HepG2 (cell line): ENCODE measurements around the gene SRSF3. TPM values are rescaled to one million over a fixed set of nuclear protein-coding genes. Genes with fewer than 3 reads are reported as not detected.

ENCODE experiments used
- AGO1 ChIP-seq: fragments of 200-400 bp; formaldehyde crosslinking; IDR thresholded peaks from 2 replicates; pipeline ENCODE4 v1.6.1; 2017; ENCODE audit warnings: mild to moderate bottlenecking, low read depth, low read length, moderate library complexity; ENCODE audit not compliant: poor library complexity, severe bottlenecking
- BCLAF1 ChIP-seq: fragments of 450-650 bp; IDR thresholded peaks from 2 replicates; pipeline ENCODE4 v1.6.1; 2017; ENCODE audit warnings: mild to moderate bottlenecking
- DMAP1 ChIP-seq: IDR thresholded peaks from 2 replicates; pipeline ENCODE4 v1.6.1; 2016
- HHEX ChIP-seq: IDR thresholded peaks from 2 replicates; pipeline ENCODE4 v1.6.1; 2016; ENCODE audit warnings: control low read depth
- KLF16 ChIP-seq, 2 experiments: sonication (generic) in 1 of 2; formaldehyde crosslinking in 1 of 2; IDR thresholded peaks; 2 replicates each; pipeline versions ENCODE4 v1.6.1 to v1.8.0; 2016 to 2023; ENCODE audit warnings: missing genetic modification reagents in 2 of 2, missing compliant biosample characterization in 1 of 2
- NR0B2 ChIP-seq: sonication (generic); formaldehyde crosslinking; IDR thresholded peaks from 2 replicates; pipeline ENCODE4 v1.4.0; 2020; ENCODE audit warnings: mild to moderate bottlenecking, missing genetic modification reagents
- SIN3B ChIP-seq: fragments of 150-350 bp; IDR thresholded peaks from 2 replicates; pipeline ENCODE4 v1.6.1; 2014; ENCODE audit warnings: low read length
- SMAD1 ChIP-seq: sonication (generic); formaldehyde crosslinking; IDR thresholded peaks from 2 replicates; pipeline ENCODE4 v1.4.0; 2020; ENCODE audit warnings: missing genetic modification reagents, low read depth, mild to moderate bottlenecking, borderline replicate concordance
- TCF12 ChIP-seq, 2 experiments: fragments of 450-650 bp in 1 of 2; sonication (generic) in 1 of 2; formaldehyde crosslinking in 1 of 2; IDR thresholded peaks; 2 replicates each; pipeline versions ENCODE4 v1.6.1 to v1.8.0; 2017 to 2022; ENCODE audit warnings: antibody characterized with exemption in 1 of 2, mild to moderate bottlenecking in 1 of 2, missing genetic modification reagents in 1 of 2, moderate library complexity in 1 of 2
- ZBTB42 ChIP-seq: sonication (generic); formaldehyde crosslinking; IDR thresholded peaks from 2 replicates; pipeline ENCODE4 v1.5.0; 2020; ENCODE audit warnings: mild to moderate bottlenecking, missing genetic modification reagents
- ZHX2 ChIP-seq, 2 experiments: sonication (generic) in 1 of 2; formaldehyde crosslinking in 1 of 2; IDR thresholded peaks; 2 replicates each; pipeline versions ENCODE4 v1.6.1 to v1.9.0; 2014 to 2022; ENCODE audit warnings: antibody characterized with exemption in 1 of 2, borderline replicate concordance in 1 of 2, inconsistent platforms in 1 of 2, low read depth in 1 of 2, missing genetic modification reagents in 1 of 2
- ZNF558 ChIP-seq: sonication (generic); formaldehyde crosslinking; IDR thresholded peaks from 2 replicates; pipeline ENCODE4 v1.9.0; 2022; ENCODE audit warnings: mild to moderate bottlenecking, missing genetic modification reagents, borderline replicate concordance
- ZNF792 ChIP-seq: IDR thresholded peaks from 2 replicates; pipeline ENCODE4 v1.6.1; 2016
- ZNF83 ChIP-seq: sonication (generic); formaldehyde crosslinking; IDR thresholded peaks from 2 replicates; pipeline ENCODE4 v1.4.0; 2020; ENCODE audit warnings: missing genetic modification reagents, mild to moderate bottlenecking, borderline replicate concordance
- polyA plus RNA-seq, 8 experiments: library from polyadenylated mRNA; depleted of rRNA in 3 of 8; stranded (reverse) in 7 of 8; unstranded in 1 of 8; fragments of >200 nt; fragmentation: Illumina TruSeq in 4 of 8; extraction: Trizol in 4 of 8; gene quantifications; 2 replicates each; pipeline versions ENCODE4 v1.2.1 to v1.2.3, GENCODE V29; 2011 to 2016; ENCODE audit warnings: low read depth in 4 of 8, missing spikeins in 1 of 8, mixed read lengths in 1 of 8; ENCODE audit not compliant: insufficient read depth in 1 of 8
- total RNA-seq, 5 experiments: library from RNA; depleted of rRNA; stranded (reverse); fragments of >200 nt; fragmentation: Illumina TruSeq; extraction: Trizol; gene quantifications; 2 replicates each; pipeline ENCODE4 v1.2.3, GENCODE V29; 2016; ENCODE audit warnings: low read depth in 1 of 5
- TF ChIP-seq, protein P1 (sequence below): IDR thresholded peaks from 2 replicates; pipeline ENCODE4 v1.6.1; 2016; ENCODE audit warnings: missing biosample characterization, missing genetic modification reagents, low read depth
- TF ChIP-seq, protein P2 (sequence below): sonication (generic); formaldehyde crosslinking; IDR thresholded peaks from 2 replicates; pipeline ENCODE4 v1.5.0; 2020; ENCODE audit warnings: missing genetic modification reagents

SRSF3 gene
- total and polyA plus RNA-seq, 2 of the 13 experiments (the other 11 are each of a cell fraction or from before 2014, with no cell fraction given) = 206 to 684 TPM

- no peak for TF ChIP-seq BCLAF1
- no peak for TF ChIP-seq AGO1
- TF ChIP-seq ZNF558 = no peak
- TF ChIP-seq, protein P1, sequence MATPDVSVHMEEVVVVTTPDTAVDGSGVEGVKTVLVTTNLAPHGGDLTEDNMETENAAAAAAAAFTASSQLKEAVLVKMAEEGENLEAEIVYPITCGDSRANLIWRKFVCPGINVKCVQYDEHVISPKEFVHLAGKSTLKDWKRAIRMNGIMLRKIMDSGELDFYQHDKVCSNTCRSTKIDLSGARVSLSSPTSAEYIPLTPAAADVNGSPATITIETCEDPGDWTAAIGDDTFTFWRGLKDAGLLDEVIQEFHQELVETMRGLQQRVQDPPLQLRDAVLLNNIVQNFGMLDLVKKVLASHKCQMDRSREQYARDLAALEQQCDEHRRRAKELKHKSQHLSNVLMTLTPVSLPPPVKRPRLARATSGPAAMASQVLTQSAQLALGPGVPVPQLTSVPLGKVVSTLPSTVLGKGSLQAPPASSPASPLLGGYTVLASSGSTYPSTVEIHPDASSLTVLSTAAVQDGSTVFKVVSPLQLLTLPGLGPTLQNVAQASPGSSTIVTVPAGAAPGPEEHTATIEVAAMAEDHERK (CRISPR knock-in tag) = no peak
- no peak for TF ChIP-seq NR0B2 (CRISPR knock-in tag)
- no peak for TF ChIP-seq TCF12 (IDR thresholded peaks at IDR 0.05)
- no peak for TF ChIP-seq TCF12 (CRISPR knock-in tag; IDR thresholded peaks at IDR 0.05)
- no peak for TF ChIP-seq HHEX (CRISPR knock-in tag)
- TF ChIP-seq, protein P2, sequence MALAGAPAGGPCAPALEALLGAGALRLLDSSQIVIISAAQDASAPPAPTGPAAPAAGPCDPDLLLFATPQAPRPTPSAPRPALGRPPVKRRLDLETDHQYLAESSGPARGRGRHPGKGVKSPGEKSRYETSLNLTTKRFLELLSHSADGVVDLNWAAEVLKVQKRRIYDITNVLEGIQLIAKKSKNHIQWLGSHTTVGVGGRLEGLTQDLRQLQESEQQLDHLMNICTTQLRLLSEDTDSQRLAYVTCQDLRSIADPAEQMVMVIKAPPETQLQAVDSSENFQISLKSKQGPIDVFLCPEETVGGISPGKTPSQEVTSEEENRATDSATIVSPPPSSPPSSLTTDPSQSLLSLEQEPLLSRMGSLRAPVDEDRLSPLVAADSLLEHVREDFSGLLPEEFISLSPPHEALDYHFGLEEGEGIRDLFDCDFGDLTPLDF (CRISPR knock-in tag) = no peak
- TF ChIP-seq ZBTB42 (CRISPR knock-in tag) = no peak
- TF ChIP-seq SIN3B = no peak
- no peak for TF ChIP-seq SMAD1 (CRISPR knock-in tag)
- TF ChIP-seq ZHX2 (IDR thresholded peaks at IDR 0.05; ENCODE audit: low read depth) = no peak
- TF ChIP-seq ZHX2 (CRISPR knock-in tag; IDR thresholded peaks at IDR 0.05; ENCODE audit: borderline replicate concordance) = no peak
- TF ChIP-seq ZNF83 = no peak
- no peak for TF ChIP-seq KLF16 (CRISPR knock-in tag; IDR thresholded peaks at IDR 0.05)
- no peak; the same call in 1 of the 2 replicates for TF ChIP-seq ZNF792 (CRISPR knock-in tag)
- TF ChIP-seq DMAP1 (CRISPR knock-in tag) = peak; percentile 31; the same call in 1 of the 2 replicates
Observed at GRCh38 chr6:36547646-36548400, 46.3 kb upstream of the SRSF3 start (continued).
